HL-60 (cell line): ENCODE results near the gene MALL.

Experiments
- DNase-seq, 2 experiments: peaks; one replicate each; pipeline ENCODE4 v3.0.0-alpha.2; 2010 to 2020; ENCODE audit warnings: low read depth in 1 of 2, low spot score in 1 of 2
- H3K27ac ChIP-seq: fragments of 250-450 bp; sonication (Bioruptor Pico); replicated peaks from 2 replicates; pipeline ENCODE4 v1.5.1; 2020; ENCODE audit warnings: mild to moderate bottlenecking, moderate library complexity
- H3K27me3 ChIP-seq: fragments of 250-450 bp; sonication (Bioruptor Pico); 2 replicates; pipeline ENCODE4 v1.5.1; 2021; ENCODE audit warnings: mild to moderate bottlenecking, moderate library complexity; ENCODE audit not compliant: insufficient read depth, poor library complexity, severe bottlenecking
- H3K4me3 ChIP-seq: replicated peaks from 2 replicates; pipeline ENCODE4 v1.5.1; 2011; ENCODE audit warnings: mild to moderate bottlenecking, control low read depth, low read length; ENCODE audit not compliant: insufficient read depth
- GABPA ChIP-seq: IDR thresholded peaks from 2 replicates; pipeline ENCODE4 v1.6.1; 2012; ENCODE audit warnings: low read depth
- POLR2AphosphoS5 ChIP-seq: IDR thresholded peaks from 2 replicates; pipeline ENCODE4 v1.6.1; 2012; ENCODE audit warnings: low read depth
- SPI1 ChIP-seq: IDR thresholded peaks from 2 replicates; pipeline ENCODE4 v1.6.1; 2012; ENCODE audit warnings: low read depth, mild to moderate bottlenecking, borderline replicate concordance
- TF ChIP-seq, protein P1 (sequence below): IDR thresholded peaks from one replicate; pipeline ENCODE4 v1.5.1; 2011; ENCODE audit warnings: low read length, control low read depth, inconsistent platforms; ENCODE audit not compliant: insufficient read depth
- TF ChIP-seq, protein P2 (sequence below): IDR thresholded peaks from 2 replicates; pipeline ENCODE4 v1.6.1; 2012; ENCODE audit warnings: low read depth; ENCODE audit not compliant: insufficient replicate concordance

The MALL gene

DNA sequence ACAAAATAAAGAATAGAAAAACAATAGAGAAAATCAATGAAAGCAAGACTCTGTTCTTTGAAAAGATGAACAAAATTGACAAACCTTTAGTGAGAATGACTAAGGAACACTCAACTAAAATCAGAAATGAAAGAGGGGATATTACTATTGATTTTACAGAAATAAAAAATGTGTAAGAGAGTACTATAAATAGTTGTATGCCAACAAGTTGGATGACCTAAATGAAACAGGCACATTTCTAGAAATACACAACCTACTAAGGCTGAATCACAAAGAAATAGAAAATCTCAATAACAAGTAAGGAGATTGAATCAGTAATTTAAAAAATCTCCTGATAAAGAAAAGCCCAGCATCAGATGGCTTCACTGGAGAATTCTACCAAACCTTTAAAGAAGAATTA, 18.4 kb upstream of the MALL start:
- TF ChIP-seq SPI1 (no peak), GABPA (no peak), POLR2AphosphoS5 (no peak)
- TF ChIP-seq, protein P1, sequence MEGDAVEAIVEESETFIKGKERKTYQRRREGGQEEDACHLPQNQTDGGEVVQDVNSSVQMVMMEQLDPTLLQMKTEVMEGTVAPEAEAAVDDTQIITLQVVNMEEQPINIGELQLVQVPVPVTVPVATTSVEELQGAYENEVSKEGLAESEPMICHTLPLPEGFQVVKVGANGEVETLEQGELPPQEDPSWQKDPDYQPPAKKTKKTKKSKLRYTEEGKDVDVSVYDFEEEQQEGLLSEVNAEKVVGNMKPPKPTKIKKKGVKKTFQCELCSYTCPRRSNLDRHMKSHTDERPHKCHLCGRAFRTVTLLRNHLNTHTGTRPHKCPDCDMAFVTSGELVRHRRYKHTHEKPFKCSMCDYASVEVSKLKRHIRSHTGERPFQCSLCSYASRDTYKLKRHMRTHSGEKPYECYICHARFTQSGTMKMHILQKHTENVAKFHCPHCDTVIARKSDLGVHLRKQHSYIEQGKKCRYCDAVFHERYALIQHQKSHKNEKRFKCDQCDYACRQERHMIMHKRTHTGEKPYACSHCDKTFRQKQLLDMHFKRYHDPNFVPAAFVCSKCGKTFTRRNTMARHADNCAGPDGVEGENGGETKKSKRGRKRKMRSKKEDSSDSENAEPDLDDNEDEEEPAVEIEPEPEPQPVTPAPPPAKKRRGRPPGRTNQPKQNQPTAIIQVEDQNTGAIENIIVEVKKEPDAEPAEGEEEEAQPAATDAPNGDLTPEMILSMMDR, result no peak
- TF ChIP-seq, protein P2, sequence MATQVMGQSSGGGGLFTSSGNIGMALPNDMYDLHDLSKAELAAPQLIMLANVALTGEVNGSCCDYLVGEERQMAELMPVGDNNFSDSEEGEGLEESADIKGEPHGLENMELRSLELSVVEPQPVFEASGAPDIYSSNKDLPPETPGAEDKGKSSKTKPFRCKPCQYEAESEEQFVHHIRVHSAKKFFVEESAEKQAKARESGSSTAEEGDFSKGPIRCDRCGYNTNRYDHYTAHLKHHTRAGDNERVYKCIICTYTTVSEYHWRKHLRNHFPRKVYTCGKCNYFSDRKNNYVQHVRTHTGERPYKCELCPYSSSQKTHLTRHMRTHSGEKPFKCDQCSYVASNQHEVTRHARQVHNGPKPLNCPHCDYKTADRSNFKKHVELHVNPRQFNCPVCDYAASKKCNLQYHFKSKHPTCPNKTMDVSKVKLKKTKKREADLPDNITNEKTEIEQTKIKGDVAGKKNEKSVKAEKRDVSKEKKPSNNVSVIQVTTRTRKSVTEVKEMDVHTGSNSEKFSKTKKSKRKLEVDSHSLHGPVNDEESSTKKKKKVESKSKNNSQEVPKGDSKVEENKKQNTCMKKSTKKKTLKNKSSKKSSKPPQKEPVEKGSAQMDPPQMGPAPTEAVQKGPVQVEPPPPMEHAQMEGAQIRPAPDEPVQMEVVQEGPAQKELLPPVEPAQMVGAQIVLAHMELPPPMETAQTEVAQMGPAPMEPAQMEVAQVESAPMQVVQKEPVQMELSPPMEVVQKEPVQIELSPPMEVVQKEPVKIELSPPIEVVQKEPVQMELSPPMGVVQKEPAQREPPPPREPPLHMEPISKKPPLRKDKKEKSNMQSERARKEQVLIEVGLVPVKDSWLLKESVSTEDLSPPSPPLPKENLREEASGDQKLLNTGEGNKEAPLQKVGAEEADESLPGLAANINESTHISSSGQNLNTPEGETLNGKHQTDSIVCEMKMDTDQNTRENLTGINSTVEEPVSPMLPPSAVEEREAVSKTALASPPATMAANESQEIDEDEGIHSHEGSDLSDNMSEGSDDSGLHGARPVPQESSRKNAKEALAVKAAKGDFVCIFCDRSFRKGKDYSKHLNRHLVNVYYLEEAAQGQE, result no peak
- Histone ChIP-seq H3K27me3 (no peaks in the 10 kb centered on the region), H3K27ac (no peak overlapping the region), H3K4me3 (no peak overlapping the region)
- no peak for DNase-seq

DNA sequence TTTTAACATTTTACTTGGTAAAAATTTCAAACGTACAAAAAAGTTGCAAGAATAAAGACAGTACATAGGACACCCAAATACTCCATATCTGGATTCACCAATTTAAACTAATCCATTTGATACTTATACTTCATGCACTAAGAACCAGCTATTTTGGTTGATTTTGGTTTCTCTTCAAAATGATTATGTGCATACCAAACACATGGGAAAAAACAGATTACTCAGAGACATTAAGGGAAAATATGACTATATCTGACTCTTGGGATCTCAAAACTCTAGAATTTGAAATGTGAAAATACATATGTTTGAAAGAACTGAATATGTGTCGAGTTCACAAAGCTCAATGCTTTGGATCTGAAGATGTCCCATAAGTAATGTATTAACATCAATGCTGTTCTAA, 15.5 kb upstream of the MALL start:
- H3K27ac ChIP-seq, result no peak overlapping the region
- H3K27me3 ChIP-seq, result peaks cover 2% of the 10 kb centered on the region
- no peak for DNase-seq
- no peak overlapping the region for H3K4me3 ChIP-seq
- TF ChIP-seq, protein P2, result no peak
- no peak for TF ChIP-seq POLR2AphosphoS5
- TF ChIP-seq, protein P1, result no peak
- no peak for TF ChIP-seq SPI1
- TF ChIP-seq GABPA, result no peak

DNA sequence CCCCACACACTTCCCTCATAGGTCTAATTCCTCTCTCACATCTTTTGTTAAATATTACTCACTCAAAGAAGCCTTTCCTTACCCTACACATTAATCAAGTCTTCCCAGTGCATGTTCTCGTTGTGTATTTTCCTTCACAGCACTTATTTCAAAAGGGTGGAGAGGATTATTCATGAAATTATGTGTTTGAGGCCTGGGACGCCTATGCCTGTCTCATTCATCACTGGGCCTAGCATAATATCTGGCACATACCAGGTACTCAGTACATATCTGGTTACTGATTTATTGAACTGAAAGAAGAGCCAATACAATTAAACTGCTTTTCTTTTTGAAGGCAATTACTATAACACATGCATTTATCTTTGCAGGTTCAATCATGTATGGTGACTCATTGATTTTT, 15.1 kb upstream of the MALL start:
- Histone ChIP-seq H3K27me3 (peaks cover 2% of the 10 kb centered on the region), H3K4me3 (no peak overlapping the region), H3K27ac (no peak overlapping the region)
- TF ChIP-seq, protein P1, result no peak
- TF ChIP-seq, protein P2, result no peak
- TF ChIP-seq GABPA (no peak), SPI1 (no peak), POLR2AphosphoS5 (no peak)
- DNase-seq, result no peak
